NCI-H82 treated with DMSO at 0.1 percent for 48 hours (cell line): ENCODE results near the gene BICD1.

ENCODE experiments used
- DNase-seq: peaks from one replicate; lab custom pipeline; 2025; ENCODE audit not compliant: unreplicated experiment; lab: John Stamatoyannopoulos, UW

Gene BICD1

GRCh38 chr12:32240831-32241230 is 134.2 kb downstream of the BICD1 start:
- peak; percentile 46 for DNase-seq

- DNase-seq = no peak
Measured at GRCh38 chr12:32242641-32243040, 136.0 kb downstream of the BICD1 start.

- no peak for DNase-seq
Measured at GRCh38 chr12:32248441-32249140, 141.9 kb downstream of the BICD1 start.

- no peak for DNase-seq
Measured at GRCh38 chr12:32249777-32250176, 143.1 kb downstream of the BICD1 start.

GRCh38 chr12:32252199-32253073 is 145.8 kb downstream of the BICD1 start:
- peak; percentile 97 for DNase-seq

GRCh38 chr12:32253154-32253790 is 146.6 kb downstream of the BICD1 start:
- DNase-seq = no peak

- no peak for DNase-seq
Measured at GRCh38 chr12:32254260-32254956, 147.8 kb downstream of the BICD1 start.

GRCh38 chr12:32255588-32255987 is 148.9 kb downstream of the BICD1 start:
- DNase-seq = no peak

- DNase-seq = no peak
Measured at GRCh38 chr12:32257695-32258496, 151.2 kb downstream of the BICD1 start.

GRCh38 chr12:32260696-32261095 is 154.0 kb downstream of the BICD1 start:
- peak; percentile 13 for DNase-seq

GRCh38 chr12:32261638-32262037 is 155.0 kb downstream of the BICD1 start:
- no peak for DNase-seq

GRCh38 chr12:32264961-32265360 is 158.3 kb downstream of the BICD1 start:
- peak; percentile 90 for DNase-seq

- no peak for DNase-seq
Measured at GRCh38 chr12:32265456-32265855, 158.8 kb downstream of the BICD1 start.

- DNase-seq = no peak
Measured at GRCh38 chr12:32265951-32266350, 159.3 kb downstream of the BICD1 start.

- no peak for DNase-seq
Measured at GRCh38 chr12:32266756-32267155, 160.1 kb downstream of the BICD1 start.

- no peak for DNase-seq
Measured at GRCh38 chr12:32270818-32271710, 164.4 kb downstream of the BICD1 start.

GRCh38 chr12:32272465-32272864 is 165.8 kb downstream of the BICD1 start:
- DNase-seq = no peak

- no peak for DNase-seq
Measured at GRCh38 chr12:32273063-32273522, 166.4 kb downstream of the BICD1 start.

- DNase-seq = no peak
Measured at GRCh38 chr12:32273712-32274111, 167.1 kb downstream of the BICD1 start.
